GM18498 (cell line): ENCODE data around the gene MLANA.

Experiments used
- ATAC-seq: cut with Tn5 transposase; IDR thresholded peaks from one replicate; pipeline ENCODE4 v1.9.1; 2021; ENCODE audit warnings: mild to moderate bottlenecking, moderate library complexity; ENCODE audit not compliant: unreplicated experiment

The MLANA gene, protein sequence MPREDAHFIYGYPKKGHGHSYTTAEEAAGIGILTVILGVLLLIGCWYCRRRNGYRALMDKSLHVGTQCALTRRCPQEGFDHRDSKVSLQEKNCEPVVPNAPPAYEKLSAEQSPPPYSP

DNA sequence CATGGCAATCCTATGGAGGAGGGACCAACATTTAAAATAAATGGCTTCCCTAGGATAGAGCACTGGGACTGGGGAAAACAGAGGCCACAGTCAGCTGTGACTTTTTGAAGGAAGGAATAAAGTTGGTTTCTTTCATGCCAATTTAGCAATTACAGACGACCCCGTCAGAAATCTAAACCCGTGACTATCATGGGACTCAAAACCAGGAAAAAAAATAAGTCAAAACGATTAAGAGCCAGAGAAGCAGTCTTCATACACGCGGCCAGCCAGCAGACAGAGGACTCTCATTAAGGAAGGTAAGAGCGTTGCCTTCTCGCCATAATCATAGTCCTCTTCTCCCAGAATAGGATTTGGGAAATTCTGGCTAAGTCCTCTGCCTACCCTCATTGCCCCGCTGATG is at the start of gene MLANA:
TSS of gene MLANA (plus strand) at position 249 of the 400 bp plus-strand sequence. CDS start 1,586 bp downstream, outside the sequence.
- no peak for ATAC-seq

DNA sequence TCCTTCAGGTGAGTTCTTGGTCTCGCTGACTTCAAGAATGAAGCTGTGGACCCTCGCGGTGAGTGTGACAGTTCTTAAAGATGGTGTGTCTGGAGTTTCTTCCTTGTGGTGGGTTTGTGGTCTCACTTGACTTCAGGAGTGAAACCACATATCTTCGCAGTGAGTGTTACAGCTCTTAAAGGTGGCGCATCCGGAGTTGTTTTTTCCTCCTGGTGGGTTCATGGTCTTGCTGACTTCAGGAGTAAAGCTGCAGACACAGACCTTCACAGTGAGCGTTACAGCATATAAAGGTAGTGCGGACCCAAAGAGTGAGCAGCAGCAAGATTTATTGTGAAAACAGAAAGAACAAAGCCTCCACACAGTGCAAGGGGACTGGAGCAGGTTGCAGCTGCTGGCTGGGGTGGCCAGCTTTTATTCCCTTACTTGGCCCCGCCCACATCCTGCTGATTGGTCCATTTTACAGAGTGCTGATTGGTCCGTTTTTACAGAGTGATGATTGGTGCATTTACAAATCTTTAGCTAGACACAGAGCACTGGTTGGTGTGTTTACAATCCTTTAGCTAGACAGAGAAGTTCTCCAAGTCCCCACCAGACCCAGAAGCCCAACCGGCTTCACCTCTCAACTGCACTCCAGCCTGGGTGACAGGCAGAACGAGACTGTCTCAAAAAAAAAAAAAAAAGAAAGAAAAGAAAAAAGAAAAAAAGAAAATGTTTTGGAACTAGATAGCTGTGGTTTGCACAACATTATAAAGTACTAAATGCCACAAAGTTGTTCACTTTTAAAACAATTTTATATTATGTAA is 48.7 kb upstream of the MLANA start:
- no peak for ATAC-seq

DNA sequence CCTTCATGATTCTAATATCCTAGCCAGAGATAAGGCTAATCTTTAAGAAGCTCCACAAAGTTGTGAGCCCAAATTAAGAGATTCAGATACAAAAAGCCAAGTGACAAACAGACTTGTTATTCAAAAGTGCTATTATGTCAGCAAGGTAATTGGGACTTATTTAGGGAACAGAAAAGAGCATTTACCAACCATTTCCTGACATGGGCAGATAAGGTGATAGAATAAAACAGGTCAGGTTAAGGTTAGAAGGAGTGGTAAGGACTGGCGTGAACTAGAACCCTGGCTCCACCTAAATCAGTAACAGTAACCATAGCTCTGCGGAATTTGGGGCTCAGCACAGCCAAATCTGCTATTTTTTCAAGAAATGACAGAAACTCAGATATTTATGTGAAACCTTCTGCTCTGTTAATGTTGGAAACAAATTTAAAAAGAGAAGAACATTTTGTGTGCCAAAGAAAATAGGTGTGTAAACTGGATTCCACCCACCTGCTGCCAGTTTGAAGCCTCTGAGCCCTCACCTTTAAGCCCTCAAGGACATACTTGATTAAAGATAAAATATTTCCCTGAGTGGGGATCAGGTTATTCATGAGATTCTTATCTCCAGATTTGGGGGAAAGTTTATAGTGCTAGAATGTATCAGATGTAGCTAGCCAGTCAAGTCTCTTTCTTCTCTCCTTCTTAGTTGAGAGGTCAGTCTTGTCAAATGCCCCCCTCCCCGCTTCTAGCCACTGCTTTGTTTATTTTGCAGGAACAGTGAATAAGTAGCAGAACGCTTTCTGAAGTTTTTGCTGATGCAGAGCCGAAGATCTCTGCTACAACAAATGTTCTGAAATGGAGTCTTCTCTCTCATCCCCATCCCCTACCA is 47.5 kb upstream of the MLANA start:
- ATAC-seq, result no peak

DNA sequence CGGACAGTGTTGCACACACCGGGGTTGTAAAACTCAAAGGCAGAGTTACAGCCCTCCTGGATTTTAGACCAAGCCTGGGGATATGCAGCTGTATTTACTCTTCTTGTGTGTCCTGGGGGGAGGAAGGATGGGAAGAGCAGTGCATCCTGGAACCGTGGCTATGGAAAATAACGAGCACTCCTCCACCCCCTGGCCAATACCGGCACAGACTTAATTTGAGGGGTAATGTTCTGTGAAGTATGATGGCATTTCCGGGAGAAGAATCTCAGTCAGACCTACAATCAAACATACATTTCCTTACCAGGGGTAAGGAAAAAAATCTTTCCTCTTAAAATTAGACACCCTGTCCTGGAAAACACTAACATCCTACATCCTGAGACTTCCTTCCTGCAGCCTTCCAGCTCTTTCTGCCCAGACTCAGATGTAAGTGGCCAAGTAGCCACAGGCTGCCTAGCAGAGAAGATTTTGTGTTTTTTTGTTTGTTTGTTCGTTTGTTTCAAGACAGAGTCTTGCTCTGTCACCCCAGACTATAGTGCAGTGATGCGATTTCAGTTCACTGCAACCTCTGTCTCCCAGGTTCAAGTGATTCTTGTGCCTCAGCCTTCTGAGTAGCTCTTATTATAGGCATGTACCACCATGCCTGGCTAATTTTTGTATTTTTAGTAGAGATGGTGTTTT is 46.8 kb upstream of the MLANA start:
- no peak for ATAC-seq

DNA sequence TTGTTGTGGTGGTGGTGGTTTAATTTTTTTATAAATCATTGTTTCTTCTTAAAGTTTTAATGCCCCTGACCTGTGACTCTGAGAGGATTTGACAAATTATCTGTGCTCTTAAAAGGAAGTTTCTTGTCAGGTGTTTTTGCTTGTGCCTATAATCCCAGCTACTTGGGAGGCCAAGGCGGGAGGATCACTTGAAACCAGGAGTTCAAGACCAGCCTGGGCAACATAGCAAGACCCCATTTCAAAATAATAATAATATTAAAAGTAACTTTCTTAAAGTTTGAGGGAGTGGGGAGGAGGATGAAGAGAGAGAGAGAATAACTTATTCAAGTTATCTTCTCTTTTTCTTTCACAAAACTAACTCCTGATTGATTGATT is 45.5 kb upstream of the MLANA start:
- ATAC-seq, result no peak

DNA sequence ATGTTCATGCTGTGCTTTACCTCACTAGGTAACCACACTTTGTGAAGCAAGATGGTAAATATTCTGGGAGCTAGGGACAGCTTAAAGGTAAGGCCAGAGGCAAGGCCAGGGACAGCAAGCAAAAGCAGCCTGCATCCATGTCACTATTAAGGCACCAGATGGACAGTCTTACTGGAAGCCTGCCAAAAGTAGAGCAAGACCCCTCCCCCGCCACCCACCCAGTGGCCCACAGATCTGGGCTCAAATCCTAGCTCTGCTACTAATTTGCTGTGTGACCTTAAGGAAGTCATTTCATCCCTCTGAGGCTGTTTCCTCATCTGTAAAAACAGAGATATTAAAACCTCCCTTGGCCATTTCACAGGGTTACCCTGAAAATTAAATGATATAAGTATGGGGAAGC is 44.6 kb upstream of the MLANA start:
- ATAC-seq, result no peak

DNA sequence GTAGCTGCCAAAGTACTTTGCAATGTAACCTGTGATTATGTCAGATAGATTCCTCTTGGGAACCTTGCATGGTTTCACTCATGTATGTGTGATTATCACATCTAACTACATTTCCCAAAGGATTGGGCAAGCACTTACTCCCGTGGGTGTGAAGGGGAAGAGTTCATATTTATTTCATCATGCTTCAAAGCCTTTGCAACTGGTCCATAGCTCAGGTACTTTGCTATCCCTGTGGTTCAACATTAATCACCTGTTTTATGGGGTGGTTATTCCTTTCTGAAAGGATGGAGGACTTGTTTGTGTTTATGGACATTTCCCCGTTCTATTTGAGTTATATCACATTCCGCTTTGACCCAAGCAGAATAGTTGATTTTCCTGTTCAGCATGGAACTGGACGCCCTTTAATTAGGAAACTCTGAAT is 44.2 kb upstream of the MLANA start:
- ATAC-seq, result no peak

DNA sequence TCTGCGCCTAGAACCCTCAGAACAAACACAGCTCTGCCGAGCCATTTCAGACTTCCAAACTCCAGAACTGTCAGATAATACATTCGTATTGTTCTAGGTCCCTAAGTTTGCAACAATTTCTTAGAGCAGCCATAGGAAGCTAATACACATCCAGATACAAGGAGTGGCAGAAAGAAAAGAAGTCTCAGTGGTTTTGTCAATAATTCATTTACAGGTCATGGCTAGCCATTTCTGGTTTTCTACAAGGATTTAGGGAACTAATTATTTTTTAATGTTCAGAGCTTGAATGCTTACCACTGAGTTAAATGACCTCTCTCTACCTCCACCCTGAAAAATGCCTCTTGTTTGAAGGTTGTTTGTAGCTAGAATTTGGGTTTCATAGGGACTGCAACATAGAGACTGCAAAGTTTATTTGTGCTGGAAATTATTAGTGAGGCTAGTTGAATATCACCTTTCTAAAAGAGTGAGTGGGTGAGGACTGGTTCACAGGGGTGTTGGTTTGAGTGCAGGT is 42.3 kb upstream of the MLANA start:
- ATAC-seq, result no peak

DNA sequence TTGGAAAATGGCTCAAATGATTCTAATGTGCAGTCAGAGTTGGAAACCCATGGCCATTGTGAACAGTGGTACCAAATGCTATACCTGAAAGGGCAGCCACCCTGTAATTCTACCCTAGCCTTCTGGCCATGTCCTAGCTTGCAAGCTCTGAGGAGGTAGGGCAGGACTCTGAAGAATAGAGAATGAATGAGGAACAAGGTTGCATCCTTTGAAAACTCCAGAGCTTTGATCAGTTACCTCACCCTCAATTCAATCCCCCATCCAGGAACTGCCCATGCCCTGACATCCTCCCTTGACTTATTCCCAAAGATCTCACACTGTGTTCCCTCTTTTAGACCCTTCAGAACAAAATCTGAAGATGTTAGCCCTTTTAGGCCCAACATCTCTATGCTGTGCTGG is 40.0 kb upstream of the MLANA start:
- no peak for ATAC-seq

DNA sequence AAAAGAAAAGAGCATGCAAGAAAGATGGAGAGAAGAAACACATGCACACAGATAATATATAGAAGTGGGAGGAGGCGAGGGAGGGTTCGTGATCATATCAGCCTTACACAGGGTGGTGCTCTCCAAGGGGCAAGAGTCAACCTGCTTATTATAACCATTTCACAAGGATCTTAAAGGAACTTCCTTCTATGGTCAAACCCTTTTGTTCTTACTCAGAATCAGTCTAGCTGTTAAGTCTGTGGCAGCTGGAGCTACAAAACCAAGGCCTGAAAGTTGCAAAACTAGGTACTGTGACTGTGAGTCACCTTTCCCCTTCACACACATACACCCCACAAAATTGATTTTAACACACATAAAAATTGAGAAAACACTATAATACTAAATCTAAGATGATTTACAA is 39.2 kb upstream of the MLANA start:
- peak; percentile 93 for ATAC-seq

DNA sequence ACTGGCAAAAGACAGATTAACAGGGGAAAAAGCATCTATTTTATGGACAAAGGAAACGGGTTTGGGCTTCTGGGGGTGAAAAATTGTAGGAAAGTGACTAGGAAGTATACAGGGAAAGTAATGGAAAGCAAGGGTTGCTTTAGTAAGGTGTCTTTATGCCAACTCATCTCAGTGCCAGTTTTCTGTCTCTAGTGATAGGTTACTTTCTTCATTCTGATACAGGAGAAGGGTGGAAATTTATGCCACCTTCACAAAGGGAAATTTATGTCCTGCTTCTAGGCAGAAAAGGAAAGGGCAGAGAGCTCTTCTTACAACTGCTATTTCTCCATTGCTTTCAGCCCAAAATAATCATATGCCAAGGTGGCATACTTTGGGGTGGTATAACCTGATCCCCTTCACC is 37.7 kb upstream of the MLANA start:
- ATAC-seq, result no peak

DNA sequence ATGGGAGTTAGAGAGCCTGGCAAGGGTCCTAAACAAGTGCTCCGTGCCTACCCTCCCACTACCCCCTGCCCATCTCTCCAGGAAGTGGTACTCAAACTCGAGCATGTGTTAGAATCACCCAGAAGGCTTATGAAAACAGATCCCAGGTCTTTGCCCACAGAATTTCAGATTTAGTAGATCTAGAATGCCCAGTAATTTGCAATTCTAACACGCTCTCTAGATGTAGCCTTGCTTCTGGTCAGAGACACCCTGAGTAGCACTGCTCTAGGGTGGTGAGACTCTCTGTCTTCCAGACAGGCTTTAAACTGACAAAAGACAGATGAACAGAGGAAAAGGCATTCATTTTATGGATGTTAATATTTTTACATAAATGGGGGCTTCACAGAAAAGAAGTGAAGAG is 37.1 kb upstream of the MLANA start:
- no peak for ATAC-seq

DNA sequence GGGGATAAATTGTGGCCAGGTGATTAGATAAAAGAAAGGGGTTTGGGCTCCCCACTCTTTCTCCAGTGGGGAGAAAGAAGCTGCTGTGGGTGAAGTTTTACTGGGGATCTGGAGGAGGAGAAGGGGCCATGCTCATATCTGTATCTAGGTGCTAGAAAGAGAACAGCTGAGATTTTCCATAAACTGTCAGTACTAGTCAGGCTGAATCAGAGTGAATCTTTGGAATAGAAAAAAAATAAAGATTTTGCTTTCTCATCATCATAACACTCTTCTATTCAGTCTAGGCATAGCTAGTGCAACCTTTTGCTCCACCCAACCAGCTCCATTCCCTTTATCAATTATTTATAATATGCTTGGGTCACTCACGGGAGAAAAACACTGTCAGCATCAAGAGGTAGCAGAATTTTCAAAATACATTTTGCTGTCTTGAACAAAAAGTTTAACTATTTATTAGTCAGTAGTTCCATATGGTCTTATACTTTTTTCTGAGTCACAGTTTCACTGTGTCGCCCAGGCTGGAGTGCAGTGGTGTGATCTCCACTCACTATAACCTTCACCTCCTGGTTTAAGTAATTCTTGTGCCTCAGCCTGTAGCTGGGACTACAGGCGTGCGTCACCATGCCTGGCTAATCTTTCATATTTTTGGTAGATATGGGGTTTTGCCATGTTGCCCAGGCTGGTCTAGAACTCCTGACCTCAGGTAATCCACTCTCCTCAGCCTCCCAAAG is 36.5 kb upstream of the MLANA start:
- no peak for ATAC-seq

DNA sequence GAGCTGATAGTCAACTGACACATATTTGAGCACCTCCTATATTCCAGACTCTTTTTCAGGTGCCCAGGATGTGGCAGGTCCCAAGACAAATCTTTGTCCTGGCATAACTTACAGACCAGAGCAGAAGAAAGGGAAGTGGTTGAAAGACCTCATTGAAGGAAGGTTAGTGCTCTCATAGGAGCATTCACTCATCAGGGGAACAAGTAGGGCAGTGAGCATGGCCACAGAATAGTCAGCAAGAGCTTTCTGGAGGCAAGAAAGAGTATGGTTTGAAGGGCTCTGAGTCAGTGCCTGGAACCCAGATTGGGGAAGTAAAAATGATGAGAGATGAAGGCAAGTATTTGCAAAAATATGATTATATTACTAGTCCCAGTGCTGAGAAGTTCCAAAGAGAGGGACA is 32.8 kb upstream of the MLANA start:
- ATAC-seq, result no peak

DNA sequence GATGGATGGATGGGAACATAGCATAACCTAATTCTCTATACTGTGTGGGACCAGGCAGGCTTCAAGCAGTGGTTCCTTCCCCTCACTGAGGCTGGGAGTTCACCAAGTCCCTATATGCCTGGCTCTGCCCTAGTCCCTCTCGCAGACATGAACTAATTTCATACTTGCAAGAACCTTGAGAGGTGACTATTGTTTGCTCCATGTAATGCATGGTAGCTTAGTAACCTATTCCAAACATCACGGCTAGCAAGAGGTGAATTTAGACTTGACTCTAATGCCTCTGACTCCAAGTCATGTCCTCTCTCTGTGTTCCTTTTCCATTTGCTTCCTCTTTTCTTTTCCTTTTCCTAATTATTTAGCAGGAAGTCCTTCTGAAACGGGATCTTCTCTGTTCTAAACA is 31.9 kb upstream of the MLANA start:
- ATAC-seq, result no peak

DNA sequence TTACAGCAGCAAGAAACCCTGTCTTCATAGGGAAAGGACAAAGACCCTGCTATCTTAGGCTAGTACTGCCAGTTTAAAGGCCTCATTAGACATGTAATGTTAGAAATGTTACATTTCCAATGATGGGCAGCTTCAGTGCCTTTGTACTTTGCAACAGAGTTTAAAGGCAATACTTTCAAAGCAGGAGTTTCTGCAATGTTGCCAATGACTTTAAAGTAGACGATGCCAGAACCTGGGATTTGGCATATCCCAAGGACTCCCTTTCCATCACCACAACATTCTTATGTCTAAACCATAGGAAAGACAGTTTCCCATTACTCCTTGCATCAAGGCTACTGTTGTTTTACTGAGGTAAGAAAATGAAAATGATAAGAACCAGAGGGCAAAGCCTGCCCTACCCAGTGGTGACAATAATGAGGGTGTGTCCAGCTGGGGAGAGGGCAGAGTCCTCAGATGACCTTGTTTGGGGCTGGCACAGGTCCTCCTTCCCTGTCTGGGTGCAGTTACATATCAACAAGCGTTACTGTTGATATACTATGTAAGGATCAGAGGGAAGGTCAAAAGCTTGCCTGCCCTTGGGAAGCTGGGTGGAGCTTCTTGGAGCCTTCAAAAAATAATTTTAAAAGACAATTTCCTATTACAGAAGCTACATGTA is 27.5 kb upstream of the MLANA start:
- ATAC-seq, result no peak

DNA sequence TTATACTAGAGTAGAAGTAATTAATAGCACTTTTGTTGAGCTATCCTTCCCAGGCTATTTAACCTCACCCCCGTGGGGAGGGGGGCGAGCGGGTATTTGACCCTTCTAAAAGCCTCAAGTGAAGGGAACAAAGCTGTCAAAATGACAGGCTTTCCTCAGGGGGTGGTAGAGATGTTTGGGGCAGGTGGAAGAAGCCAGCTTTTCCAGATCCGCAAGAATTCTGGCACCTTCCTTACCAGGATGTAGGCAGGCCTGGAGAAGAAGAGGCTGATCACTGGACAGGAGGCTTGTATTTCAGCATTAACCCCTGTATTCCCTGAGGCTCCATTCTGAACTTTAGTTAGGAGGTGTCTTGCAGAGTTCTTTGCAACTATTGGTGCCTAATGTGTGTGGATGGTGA is 26.2 kb upstream of the MLANA start:
- no peak for ATAC-seq

DNA sequence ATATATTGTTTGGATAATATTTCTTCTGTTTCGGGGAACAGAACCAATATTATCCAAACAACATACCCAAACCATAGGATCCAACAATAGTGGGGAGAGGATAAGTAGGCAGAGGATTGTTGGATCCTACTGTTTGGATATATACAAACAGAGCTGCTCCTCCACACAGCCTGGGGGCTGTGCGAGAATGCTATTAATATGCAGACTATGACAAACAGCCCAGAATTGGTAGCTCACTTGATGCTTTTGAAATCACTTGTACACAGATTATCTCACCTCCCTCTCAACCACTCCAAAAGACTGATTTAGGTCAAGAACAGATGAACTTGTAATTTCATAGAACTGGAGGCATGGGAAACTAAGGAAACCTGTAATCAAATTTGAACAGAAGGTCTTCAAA is 24.4 kb upstream of the MLANA start:
- ATAC-seq, result no peak

DNA sequence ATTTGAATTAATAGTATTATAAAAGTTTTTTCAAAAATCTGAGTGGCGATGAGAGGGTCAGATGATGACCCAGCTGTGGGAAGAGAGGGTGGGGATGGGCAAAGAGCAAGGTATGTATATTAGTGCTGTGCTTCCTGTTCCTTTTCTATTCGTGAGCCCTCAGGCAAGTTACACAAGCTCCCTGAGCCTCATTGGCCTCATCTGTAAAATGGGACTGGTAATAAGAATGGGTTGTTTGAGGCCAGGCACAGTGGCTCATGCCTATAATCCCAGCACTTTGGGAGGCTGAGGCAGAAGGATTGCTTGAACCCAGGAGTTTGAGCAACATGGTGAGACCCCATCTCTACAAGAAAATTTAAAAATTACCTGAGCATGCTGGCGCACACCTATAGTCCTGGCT is 24.0 kb upstream of the MLANA start:
- ATAC-seq, result no peak

DNA sequence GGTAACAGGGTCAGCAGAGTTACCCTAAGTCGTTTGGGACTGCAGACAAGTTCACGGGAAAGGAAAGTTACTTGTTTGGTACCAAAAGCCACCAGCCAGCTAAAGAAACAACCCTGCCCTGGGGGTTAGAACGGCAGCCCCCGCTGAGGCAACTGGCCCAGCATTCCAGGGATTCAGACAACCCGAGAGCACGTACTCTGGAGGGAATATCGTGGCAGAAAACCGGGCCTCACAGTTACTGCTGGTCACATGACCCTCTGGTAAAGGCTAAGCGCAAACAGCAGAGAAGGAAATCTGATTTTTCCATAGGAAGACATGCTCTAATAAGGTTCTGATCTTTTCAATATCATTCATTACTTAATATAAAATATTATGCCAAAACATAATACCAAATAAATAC is 22.5 kb upstream of the MLANA start:
- no peak for ATAC-seq
